Endothelial cell of umbilical vein (primary cell): Measurements from ENCODE around the gene PRC1. TPM values are rescaled to one million over a fixed set of nuclear protein-coding genes. Genes with fewer than 3 reads are reported as not detected.

Source experiments
- BruUV-seq: library from RNA; stranded (reverse); fragments of 400-500 nt; replicated peaks from 2 replicates; lab custom pipeline; 2021; lab: Mats Ljungman, UMichigan
- CTCF ChIA-PET: fragments of 300-600, 350-600 bp; sonication (Branson Sonifier 250); formaldehyde crosslinking; loops from one replicate; lab custom pipeline; 2021; ENCODE audit warnings: antibody characterized with exemption, inconsistent platforms; lab: Charles Lee
- POLR2A ChIA-PET: fragments of 300-600, 350-600 bp; sonication (Branson Sonifier 250); formaldehyde crosslinking; loops from one replicate; lab custom pipeline; 2021; ENCODE audit warnings: antibody characterized with exemption, inconsistent platforms; lab: Charles Lee
- DNase-seq: peaks from one replicate; pipeline ENCODE4 v3.0.0-alpha.2; 2011; ENCODE audit warnings: low read depth, low spot score
- FAIRE-seq: peaks from 2 replicates; lab custom pipeline; 2011; peaks lifted over from hg19 to GRCh38; lab: Jason Lieb, UNC
- H2AFZ ChIP-seq: 2 replicates; pipeline ENCODE4 v1.6.0; 2012; ENCODE audit warnings: low read depth, low read length, control low read depth, inconsistent platforms
- H3K27ac ChIP-seq: 2 replicates; pipeline ENCODE4 v1.5.1; 2011; ENCODE audit warnings: low read depth, mild to moderate bottlenecking, control low read depth, low read length, moderate library complexity; ENCODE audit not compliant: insufficient read depth
- H3K27me3 ChIP-seq, 2 experiments: 2 replicates each; pipeline versions ENCODE4 v1.6.0 to v1.6.1; 2011; ENCODE audit warnings: low read length in 2 of 2, mixed read lengths in 1 of 2; ENCODE audit not compliant: control insufficient read depth in 2 of 2, insufficient read depth in 2 of 2
- H3K36me3 ChIP-seq, 2 experiments: 2 replicates in 1 of 2; 3 replicates in 1 of 2; pipeline ENCODE4 v1.5.1; 2011; ENCODE audit warnings: low read length in 2 of 2, mild to moderate bottlenecking in 1 of 2, moderate library complexity in 1 of 2; ENCODE audit not compliant: control insufficient read depth in 2 of 2, insufficient read depth in 2 of 2; ENCODE audit errors: extremely low read depth in 1 of 2
- H3K4me1 ChIP-seq: 3 replicates; pipeline ENCODE4 v1.5.1; 2011; ENCODE audit warnings: mild to moderate bottlenecking, low read length; ENCODE audit not compliant: control insufficient read depth, insufficient read depth; ENCODE audit errors: extremely low read depth
- H3K4me2 ChIP-seq: 2 replicates; pipeline ENCODE4 v1.6.1; 2011; ENCODE audit warnings: low read length, control low read depth, mixed read lengths; ENCODE audit not compliant: insufficient read depth
- H3K4me3 ChIP-seq, 3 experiments: fragments of 200-600 bp in 1 of 3; sonication (generic), shearing (Covaris generic) in 1 of 3; replicated peaks in 1 of 3; 2 replicates each; pipeline ENCODE4 v1.5.1; 2011 to 2016; ENCODE audit warnings: control low read depth in 3 of 3, low read length in 3 of 3, mild to moderate bottlenecking in 2 of 3, inconsistent platforms in 1 of 3, low read depth in 1 of 3, moderate library complexity in 1 of 3; ENCODE audit not compliant: insufficient read depth in 1 of 3
- H3K79me2 ChIP-seq: 2 replicates; pipeline ENCODE4 v1.6.0; 2012; ENCODE audit warnings: low read length, inconsistent platforms; ENCODE audit not compliant: control insufficient read depth, insufficient read depth
- H3K9ac ChIP-seq: replicated peaks from 2 replicates; pipeline ENCODE3; 2011; ENCODE audit warnings: low read length, control low read depth; ENCODE audit not compliant: insufficient read depth; ENCODE audit errors: extremely low read depth
- H3K9me1 ChIP-seq: replicated peaks from 3 replicates; pipeline ENCODE4 v1.6.0; 2011; ENCODE audit warnings: mild to moderate bottlenecking, low read length; ENCODE audit not compliant: control insufficient read depth, insufficient read depth; ENCODE audit errors: extremely low read depth
- H3K9me3 ChIP-seq: replicated peaks from 2 replicates; pipeline ENCODE4 v1.5.1; 2012; ENCODE audit warnings: low read length, inconsistent platforms; ENCODE audit not compliant: control insufficient read depth, insufficient read depth
- H4K20me1 ChIP-seq: replicated peaks from 2 replicates; pipeline ENCODE3; 2011; ENCODE audit warnings: mild to moderate bottlenecking, low read length; ENCODE audit not compliant: control insufficient read depth, insufficient read depth; ENCODE audit errors: extremely low read depth
- CTCF ChIP-seq, 2 donors: IDR thresholded peaks; 1 replicate in 1 of 2; 2 replicates in 1 of 2; pipeline ENCODE4 v1.5.1; 2011; ENCODE audit warnings: low read length in 2 of 2, mild to moderate bottlenecking in 2 of 2, moderate library complexity in 2 of 2, control low read depth in 1 of 2, inconsistent platforms in 1 of 2, low read depth in 1 of 2; ENCODE audit not compliant: insufficient read depth in 1 of 2; ENCODE audit errors: extremely low read depth in 1 of 2
- EZH2 ChIP-seq: IDR thresholded peaks from 2 replicates; pipeline ENCODE4 v1.6.1; 2012; ENCODE audit warnings: borderline replicate concordance, low read depth, mild to moderate bottlenecking, moderate library complexity, low read length, inconsistent platforms; ENCODE audit not compliant: severe bottlenecking
- FOS ChIP-seq: IDR thresholded peaks from 2 replicates; pipeline ENCODE4 v1.6.1; 2011; ENCODE audit warnings: mild to moderate bottlenecking, low read length, moderate library complexity, borderline replicate concordance; ENCODE audit not compliant: insufficient read depth
- GATA2 ChIP-seq: IDR thresholded peaks from 2 replicates; pipeline ENCODE4 v1.7.0; 2011; ENCODE audit warnings: low read depth, mild to moderate bottlenecking, moderate library complexity, mixed read lengths, low read length; ENCODE audit not compliant: insufficient read length, insufficient read depth
- JUN ChIP-seq: IDR thresholded peaks from 2 replicates; pipeline ENCODE4 v1.6.1; 2011; ENCODE audit warnings: borderline replicate concordance, low read depth; ENCODE audit not compliant: insufficient read length, insufficient read depth
- MYC ChIP-seq: IDR thresholded peaks from one replicate; pipeline ENCODE4 v1.6.1; 2011; ENCODE audit warnings: mild to moderate bottlenecking, low read depth, low read length
- POLR2A ChIP-seq: IDR thresholded peaks from 2 replicates; pipeline ENCODE4 v1.6.1; 2012; ENCODE audit warnings: low read depth, mild to moderate bottlenecking, control low read depth, low read length
- POLR2AphosphoS5 ChIP-seq: IDR thresholded peaks from 2 replicates; pipeline ENCODE4 v1.6.1; 2012; ENCODE audit warnings: low read depth, mild to moderate bottlenecking, control low read depth, low read length, moderate library complexity; ENCODE audit not compliant: insufficient read depth
- dilution Hi-C: fragments of 300-500 bp; cut with MboI; formaldehyde crosslinking; loops from one replicate; pipeline ENCODE4 v1.15.0; 2019; ENCODE audit warnings: low sequenced_read_pairs; ENCODE audit not compliant: extremely low pct_ligation_motif_present
- intact Hi-C: fragments of 100-400 bp; cut with micrococcal nuclease; formaldehyde crosslinking; loops from one replicate; pipeline ENCODE4 v1.10.0; 2022
- polyA plus RNA-seq, 4 experiments: library from polyadenylated mRNA; depleted of rRNA in 3 of 4; stranded (reverse) in 3 of 4; unstranded in 1 of 4; fragments of >200 nt; gene quantifications; 2 replicates each; pipeline versions ENCODE4 v1.2.1 to v1.2.3, GENCODE V29; 2011 to 2012; ENCODE audit warnings: missing spikeins in 1 of 4
- total RNA-seq: library from RNA; stranded (reverse); gene quantifications from 2 replicates; pipeline ENCODE4 v1.2.3, GENCODE V29; 2021
- TF ChIP-seq, protein P1 (sequence below): IDR thresholded peaks from 2 replicates; pipeline ENCODE4 v1.6.1; 2011; ENCODE audit not compliant: insufficient read depth, insufficient read length

PRC1 gene
- total and polyA plus RNA-seq, 2 donors (not counting 3 experiments of a cell fraction or from before 2014, with no cell fraction given), result 171 to 280 TPM

GRCh38 chr15:90936823-90937222 is 57.5 kb downstream of the PRC1 start:
- ChIA-PET POLR2A (interaction anchor here (0.7 kb wide), 1 partner anchor 346 kb away, joined by 3 read pairs; no protein-coding TSS in a partner anchor), CTCF (interaction anchor here (0.6 to 8.1 kb wide), 2 partner anchors 19 to 27 kb away, joined by 3 to 59 read pairs; partner anchors contain the start of gene RCCD1)
- Histone ChIP-seq H3K4me2 (peak overlapping the region; percentile 69), H3K79me2 (peaks cover 17% of the 10 kb centered on the region), H3K27ac (no peak overlapping the region), H3K4me1 (peaks cover 23% of the 10 kb centered on the region), H3K9me1 (no peaks in the 10 kb centered on the region), H3K9ac (no peak overlapping the region), H3K4me3 (no peak overlapping the region), H3K36me3 (peaks cover 10 to 23% of the 10 kb centered on the region in 2 experiments), H3K27me3 (no peaks in the 10 kb centered on the region), H3K9me3 (no peaks in the 10 kb centered on the region), H2AFZ (no peak overlapping the region), H4K20me1 (no peaks in the 10 kb centered on the region)
- DNase-seq (no peak), FAIRE-seq (no peak)
- no peak for TF ChIP-seq POLR2AphosphoS5
- TF ChIP-seq POLR2A, result no peak
- TF ChIP-seq FOS, result no peak
- no peak for TF ChIP-seq JUN
- TF ChIP-seq EZH2, result no peak
- TF ChIP-seq, protein P1, sequence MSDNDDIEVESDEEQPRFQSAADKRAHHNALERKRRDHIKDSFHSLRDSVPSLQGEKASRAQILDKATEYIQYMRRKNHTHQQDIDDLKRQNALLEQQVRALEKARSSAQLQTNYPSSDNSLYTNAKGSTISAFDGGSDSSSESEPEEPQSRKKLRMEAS, result no peak
- dilution Hi-C loops (no loop called here), intact Hi-C loops (no loop called here)
- no TSS peak for BruUV-seq

- BruUV-seq, result no TSS peak
- Histone ChIP-seq H3K4me3 (peak within 1 kb of the TSS; percentile 38 to 83 (median 76)), H3K4me2 (peak within 1 kb of the TSS; percentile 69), H3K9ac (peak within 1 kb of the TSS; percentile 74), H3K79me2 (peaks cover 17% of the 10 kb centered on the region), H3K9me1 (no peaks in the 10 kb centered on the region), H3K27me3 (no peaks in the 10 kb centered on the region), H3K9me3 (no peaks in the 10 kb centered on the region), H3K4me1 (peaks cover 36% of the 10 kb centered on the region), H2AFZ (peak within 1 kb of the TSS; percentile 90), H3K36me3 (peaks cover 7 to 12% of the 10 kb centered on the region in 2 experiments), H3K27ac (peak within 1 kb of the TSS; percentile 42), H4K20me1 (no peaks in the 10 kb centered on the region)
- intact Hi-C loops (loop anchor here (1.0 to 5.0 kb wide), 6 partner anchors 19 to 433 kb away; partner anchors contain the start of genes BLM, MAN2A2 and RCCD1), dilution Hi-C loops (no loop called here)
- peak; percentile 87 for DNase-seq
- TF ChIP-seq POLR2A (peak; percentile 62), EZH2 (no peak), JUN (no peak), MYC (no peak), POLR2AphosphoS5 (peak; percentile 72), CTCF (IDR thresholded peaks at IDR 0.05; ENCODE audit: extremely low read depth in 1 of 2, insufficient read depth in 1 of 2, low read depth in 1 of 2, low read length in 2 of 2) (no peak), FOS (no peak), GATA2 (no peak)
- TF ChIP-seq, protein P1, result no peak
- FAIRE-seq, result peak; percentile 94
- POLR2A ChIA-PET, result no interaction called here
- CTCF ChIA-PET, result interaction anchor here (0.6 to 8.1 kb wide), 12 partner anchors 8 to 337 kb away, joined by 3 to 66 read pairs (median 6); partner anchors contain the start of genes FES, MAN2A2 and RCCD1
These were observed 59.2 kb downstream of the PRC1 start, which contains the start of gene UNC45A for GRCh38 chr15:90934949-90935751. Gene UNC45A (plus strand): TSS chr15:90935285. CDS start chr15:90935325, 40 bp downstream.
